GM23338 (cell line): ENCODE results near the gene BTBD9. TPM values are rescaled to one million over a fixed set of nuclear protein-coding genes. Genes with fewer than 3 reads are reported as not detected.

ENCODE experiments used
- ATAC-seq: fragments of 200-7000 bp; cut with Tn5 transposase; 3 replicates; pipeline ENCODE4 v1.9.1; 2020
- DNase-seq: peaks from one replicate; pipeline ENCODE4 v3.0.0-alpha.2; 2015; ENCODE audit warnings: low spot score
- H2AFZ ChIP-seq: fragments of 200-600 bp; sonication (generic); 2 replicates; pipeline ENCODE4 v1.8.0; 2016; ENCODE audit warnings: antibody characterized with exemption, mild to moderate bottlenecking, moderate library complexity
- H3F3A ChIP-seq: fragments of 200-600 bp; sonication (generic); replicated peaks from 2 replicates; pipeline ENCODE4 v1.8.0; 2017; ENCODE audit warnings: antibody characterized with exemption, mixed run types, low read depth
- H3K27ac ChIP-seq: fragments of 200-600 bp; sonication (generic); 2 replicates; pipeline ENCODE4 v1.6.1; 2016; ENCODE audit warnings: low read depth
- H3K27me3 ChIP-seq: fragments of 200-600 bp; sonication (generic); 2 replicates; pipeline ENCODE4 v1.8.0; 2016; ENCODE audit warnings: mild to moderate bottlenecking, mixed run types, moderate library complexity; ENCODE audit not compliant: insufficient read depth
- H3K36me3 ChIP-seq: fragments of 200-600 bp; sonication (generic); 2 replicates; pipeline ENCODE4 v1.8.0; 2016; ENCODE audit warnings: mild to moderate bottlenecking; ENCODE audit not compliant: insufficient read depth
- H3K4me1 ChIP-seq: fragments of 200-600 bp; sonication (generic); 2 replicates; pipeline ENCODE4 v1.8.0; 2016; ENCODE audit warnings: mild to moderate bottlenecking, moderate library complexity; ENCODE audit not compliant: insufficient read depth
- H3K4me2 ChIP-seq: fragments of 200-600 bp; sonication (generic); 2 replicates; pipeline ENCODE4 v1.7.1; 2017; ENCODE audit warnings: mixed run types
- H3K4me3 ChIP-seq: fragments of 200-600 bp; sonication (generic); 2 replicates; pipeline ENCODE4 v1.6.1; 2016; ENCODE audit warnings: mixed run types
- H3K79me2 ChIP-seq: fragments of 200-600 bp; sonication (generic); replicated peaks from 2 replicates; pipeline ENCODE4 v1.8.0; 2017; ENCODE audit warnings: mild to moderate bottlenecking; ENCODE audit not compliant: insufficient read depth
- H3K9me2 ChIP-seq: fragments of 200-600 bp; sonication (generic); 2 replicates; pipeline ENCODE4 v1.8.0; 2017; ENCODE audit not compliant: insufficient read depth
- H4K20me1 ChIP-seq: fragments of 200-600 bp; sonication (generic); replicated peaks from 2 replicates; pipeline ENCODE4 v1.8.0; 2017; ENCODE audit warnings: mild to moderate bottlenecking; ENCODE audit not compliant: insufficient read depth
- H3K27ac Mint-ChIP-seq: 2 replicates; pipeline ENCODE4 v1.8.0; 2020; ENCODE audit warnings: inconsistent platforms, mild to moderate bottlenecking, moderate library complexity, mixed read lengths
- H3K27me3 Mint-ChIP-seq: 3 replicates; pipeline ENCODE4 v1.8.0; 2022; ENCODE audit warnings: low read depth, mild to moderate bottlenecking, moderate library complexity, mixed read lengths, inconsistent platforms; ENCODE audit not compliant: insufficient read depth, poor library complexity
- H3K36me3 Mint-ChIP-seq: 3 replicates; pipeline ENCODE4 v1.8.0; 2021; ENCODE audit warnings: low read depth, mild to moderate bottlenecking, inconsistent platforms, moderate library complexity, mixed read lengths
- H3K4me1 Mint-ChIP-seq: 3 replicates; pipeline ENCODE4 v1.8.0; 2020; ENCODE audit warnings: mild to moderate bottlenecking, inconsistent platforms, mixed read lengths
- H3K4me3 Mint-ChIP-seq: 3 replicates; pipeline ENCODE4 v1.8.0; 2021; ENCODE audit warnings: moderate library complexity, mild to moderate bottlenecking, inconsistent platforms, mixed read lengths
- H3K9me3 Mint-ChIP-seq: 3 replicates; pipeline ENCODE4 v1.8.0; 2020; ENCODE audit warnings: moderate library complexity, mild to moderate bottlenecking, inconsistent platforms, mixed read lengths
- CREB1 ChIP-seq: fragments of 250-450 bp; sonication (Bioruptor Pico); IDR thresholded peaks from 2 replicates; pipeline ENCODE4 v1.5.0; 2020; ENCODE audit warnings: low read depth, mild to moderate bottlenecking, moderate library complexity
- CTCF ChIP-seq, 2 experiments: fragments of 200-600 bp in 1 of 2; sonication (generic) in 1 of 2; conservative IDR thresholded peaks; 2 replicates each; pipeline versions ENCODE4 v1.5.1 to v1.6.1; 2016 to 2017; ENCODE audit warnings: antibody characterized with exemption in 2 of 2, low read depth in 2 of 2, mild to moderate bottlenecking in 2 of 2, moderate library complexity in 1 of 2
- ETS1 ChIP-seq: IDR thresholded peaks from 2 replicates; pipeline ENCODE4 v1.6.1; 2016; ENCODE audit warnings: antibody characterized with exemption
- EZH2 ChIP-seq: fragments of 200-600 bp; sonication (generic); IDR thresholded peaks from one replicate; pipeline ENCODE4 v1.8.0; 2017; ENCODE audit warnings: antibody characterized with exemption, mild to moderate bottlenecking, low read depth; ENCODE audit not compliant: unreplicated experiment
- EZH2phosphoT487 ChIP-seq: fragments of 200-600 bp; sonication (generic); IDR thresholded peaks from one replicate; pipeline ENCODE4 v1.8.1; 2018; ENCODE audit warnings: antibody characterized with exemption; ENCODE audit not compliant: unreplicated experiment
- JUNB ChIP-seq: IDR thresholded peaks from one replicate; pipeline ENCODE4 v1.6.1; 2016; ENCODE audit warnings: antibody characterized with exemption; ENCODE audit not compliant: unreplicated experiment
- NANOG ChIP-seq: IDR thresholded peaks from 2 replicates; pipeline ENCODE4 v1.6.1; 2016; ENCODE audit warnings: antibody characterized with exemption, borderline replicate concordance
- REST ChIP-seq: IDR thresholded peaks from one replicate; pipeline ENCODE4 v1.6.1; 2018; ENCODE audit warnings: antibody characterized with exemption; ENCODE audit not compliant: unreplicated experiment
- ZNF114 ChIP-seq: fragments of 250-450 bp; sonication (Bioruptor Pico); IDR thresholded peaks from 2 replicates; pipeline ENCODE4 v1.5.0; 2020; ENCODE audit warnings: mild to moderate bottlenecking, moderate library complexity
- polyA plus RNA-seq: library from polyadenylated mRNA; unstranded; fragments of >200 nt; fragmentation: Nextera tagmentation; extraction: Ambion mirVana; gene quantifications from 2 replicates; pipeline ENCODE4 v1.2.1, GENCODE V29; 2016
- total RNA-seq: library from RNA; depleted of rRNA; stranded (reverse); fragments of >200 nt; shearing (Covaris generic); gene quantifications from 2 replicates; pipeline ENCODE4 v1.2.3, GENCODE V29; 2014

The BTBD9 gene
- total and polyA plus RNA-seq, 2 experiments from 2014 or later, result 4.2 to 5.3 TPM

- H3F3A ChIP-seq, result no peaks in the 10 kb centered on the region
- Mint-ChIP-seq H3K4me3 (no peak overlapping the region), H3K9me3 (no peaks in the 10 kb centered on the region), H3K36me3 (no peaks in the 10 kb centered on the region), H3K4me1 (peaks cover 41% of the 10 kb centered on the region), H3K27ac (no peak overlapping the region), H3K27me3 (no peaks in the 10 kb centered on the region)
- ATAC-seq (peak; percentile 14; the same call in 2 of the 3 replicates), DNase-seq (peak; percentile 7)
- no peaks in the 10 kb centered on the region for H3K36me3 ChIP-seq
- no peak overlapping the region for H3K4me3 ChIP-seq
- H3K27me3 ChIP-seq, result no peaks in the 10 kb centered on the region
- no peak overlapping the region for H3K27ac ChIP-seq
- TF ChIP-seq JUNB (no peak), EZH2 (no peak), ZNF114 (no peak), CTCF (conservative IDR thresholded peaks at IDR 0.05; ENCODE audit: low read depth in 2 of 2) (no peak), ETS1 (no peak), REST (no peak), NANOG (no peak), CREB1 (CRISPR knock-in tag) (no peak)
- no peak overlapping the region for H3K4me2 ChIP-seq
- no peaks in the 10 kb centered on the region for H3K79me2 ChIP-seq
- H2AFZ ChIP-seq, result no peak overlapping the region
- no peaks in the 10 kb centered on the region for H3K9me2 ChIP-seq
- H3K4me1 ChIP-seq, result 0 out of 2 replicates have a peak, but pooled peaks cover 6% of the 10 kb centered on the region
- no peaks in the 10 kb centered on the region for H4K20me1 ChIP-seq
Observed at GRCh38 chr6:38349795-38350194, 289.9 kb downstream of the BTBD9 start.

- Histone ChIP-seq H3K27me3 (no peaks in the 10 kb centered on the region), H3K9me2 (no peaks in the 10 kb centered on the region), H3K79me2 (no peaks in the 10 kb centered on the region), H3K27ac (no peak overlapping the region), H4K20me1 (no peaks in the 10 kb centered on the region), H3K4me1 (0 out of 2 replicates have a peak, but pooled peaks cover 6% of the 10 kb centered on the region), H3K4me3 (no peak overlapping the region), H3K36me3 (no peaks in the 10 kb centered on the region), H3F3A (no peaks in the 10 kb centered on the region), H2AFZ (no peak overlapping the region), H3K4me2 (no peak overlapping the region)
- no peaks in the 10 kb centered on the region for H3K9me3 Mint-ChIP-seq
- no peaks in the 10 kb centered on the region for H3K36me3 Mint-ChIP-seq
- no peak overlapping the region for H3K27ac Mint-ChIP-seq
- DNase-seq, result no peak
- no peak overlapping the region for H3K4me3 Mint-ChIP-seq
- H3K27me3 Mint-ChIP-seq, result no peaks in the 10 kb centered on the region
- peaks cover 41% of the 10 kb centered on the region for H3K4me1 Mint-ChIP-seq
- ATAC-seq, result no peak
- TF ChIP-seq EZH2phosphoT487 (no peak), REST (no peak), NANOG (no peak)
Observed at GRCh38 chr6:38349221-38349620, 290.5 kb downstream of the BTBD9 start.
